ENCODE measurements around the gene NXN.

- no peak for TF ChIP-seq POLR2A (IDR thresholded peaks at IDR 0.05)
- TF ChIP-seq, protein P1, sequence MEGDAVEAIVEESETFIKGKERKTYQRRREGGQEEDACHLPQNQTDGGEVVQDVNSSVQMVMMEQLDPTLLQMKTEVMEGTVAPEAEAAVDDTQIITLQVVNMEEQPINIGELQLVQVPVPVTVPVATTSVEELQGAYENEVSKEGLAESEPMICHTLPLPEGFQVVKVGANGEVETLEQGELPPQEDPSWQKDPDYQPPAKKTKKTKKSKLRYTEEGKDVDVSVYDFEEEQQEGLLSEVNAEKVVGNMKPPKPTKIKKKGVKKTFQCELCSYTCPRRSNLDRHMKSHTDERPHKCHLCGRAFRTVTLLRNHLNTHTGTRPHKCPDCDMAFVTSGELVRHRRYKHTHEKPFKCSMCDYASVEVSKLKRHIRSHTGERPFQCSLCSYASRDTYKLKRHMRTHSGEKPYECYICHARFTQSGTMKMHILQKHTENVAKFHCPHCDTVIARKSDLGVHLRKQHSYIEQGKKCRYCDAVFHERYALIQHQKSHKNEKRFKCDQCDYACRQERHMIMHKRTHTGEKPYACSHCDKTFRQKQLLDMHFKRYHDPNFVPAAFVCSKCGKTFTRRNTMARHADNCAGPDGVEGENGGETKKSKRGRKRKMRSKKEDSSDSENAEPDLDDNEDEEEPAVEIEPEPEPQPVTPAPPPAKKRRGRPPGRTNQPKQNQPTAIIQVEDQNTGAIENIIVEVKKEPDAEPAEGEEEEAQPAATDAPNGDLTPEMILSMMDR (IDR thresholded peaks at IDR 0.05): no peak
Measured at GRCh38 chr17:969811-970355, 9.7 kb downstream of the NXN start.
